Prostate gland (tissue), 2 donors: ENCODE results near the gene ADK.

Source experiments
- CTCF ChIP-seq, 4 experiments: fragments of 200-600 bp in 2 of 4; fragments of 450-650 bp in 2 of 4; sonication (generic) in 2 of 4; IDR thresholded peaks; 1 replicate in 3 of 4; 2 replicates in 1 of 4; pipeline ENCODE4 v1.5.1; 2016 to 2019; ENCODE audit warnings: antibody characterized with exemption in 4 of 4, mild to moderate bottlenecking in 2 of 4, moderate library complexity in 2 of 4
- POLR2A ChIP-seq: fragments of 450-650 bp; IDR thresholded peaks from one replicate; pipeline ENCODE4 v1.6.1; 2016; ENCODE audit warnings: antibody characterized with exemption, mild to moderate bottlenecking
- POLR2AphosphoS5 ChIP-seq: sonication (generic); formaldehyde crosslinking; IDR thresholded peaks from one replicate; pipeline ENCODE4 v1.6.1; 2017; ENCODE audit warnings: antibody characterized with exemption

GRCh38 chr10:74738052-74738451, 587.0 kb downstream of the ADK start:
- TF ChIP-seq CTCF (IDR thresholded peaks at IDR 0.05) (no peak), POLR2A (no peak), POLR2AphosphoS5 (no peak)
